K562 (cell line): ENCODE data around the gene C1orf74. TPM values are rescaled to one million over a fixed set of nuclear protein-coding genes. Genes with fewer than 3 reads are reported as not detected.
A peak's percentile ranks its signal among the peaks of the same experiment; 100 is the strongest.

Experiments
- ASH1L ChIP-seq: fragments of 450-650 bp; IDR thresholded peaks from 2 replicates; pipeline ENCODE4 v1.6.1; 2018; ENCODE audit warnings: borderline replicate concordance, mild to moderate bottlenecking, low read depth; ENCODE audit not compliant: partially characterized antibody
- CSDE1 ChIP-seq, 2 experiments: fragments of 450-650 bp; IDR thresholded peaks; 2 replicates each; pipeline ENCODE4 v1.6.1; 2016; ENCODE audit warnings: mild to moderate bottlenecking in 1 of 2
- FOXK2 ChIP-seq, 2 experiments: fragments of 450-650 bp; IDR thresholded peaks in 1 of 2; conservative IDR thresholded peaks in 1 of 2; 2 replicates each; pipeline ENCODE4 v1.6.1; 2016; ENCODE audit warnings: low read depth in 2 of 2, mild to moderate bottlenecking in 1 of 2
- JUND ChIP-seq, 2 experiments: IDR thresholded peaks; 2 replicates in 1 of 2; 3 replicates in 1 of 2; pipeline ENCODE4 v1.6.1; 2011; ENCODE audit warnings: borderline replicate concordance in 2 of 2, low read depth in 2 of 2, low read length in 2 of 2, improper control_type of control experiment in 1 of 2, missing biosample characterization in 1 of 2, missing genetic modification characterization in 1 of 2, missing genetic modification reagents in 1 of 2
- YBX1 ChIP-seq: fragments of 450-650 bp; IDR thresholded peaks from 2 replicates; pipeline ENCODE4 v1.7.1; 2016; ENCODE audit warnings: mild to moderate bottlenecking
- ZNF12 ChIP-seq: sonication (generic); formaldehyde crosslinking; IDR thresholded peaks from 2 replicates; pipeline ENCODE4 v1.4.0; 2020; ENCODE audit warnings: mild to moderate bottlenecking, missing genetic modification reagents
- polyA plus RNA-seq, 8 experiments: library from polyadenylated mRNA; depleted of rRNA in 4 of 8; stranded (reverse) in 5 of 8; unstranded in 3 of 8; fragments of >200 nt; fragmentation: Nextera tagmentation in 2 of 8; fragmentation: Illumina TruSeq in 1 of 8; extraction: Ambion mirVana in 2 of 8; extraction: Trizol in 1 of 8; gene quantifications; 2 replicates each; pipeline versions ENCODE4 v1.2.1 to v1.2.3, GENCODE V29; 2011 to 2014; ENCODE audit warnings: inconsistent platforms in 1 of 8, missing spikeins in 1 of 8
- total RNA-seq, 7 experiments: library from RNA; depleted of rRNA in 6 of 7; stranded (reverse); fragments of >200 nt in 6 of 7; fragmentation: Illumina TruSeq in 2 of 7; extraction: Trizol in 2 of 7; gene quantifications; 2 replicates each; pipeline versions ENCODE4 v1.2.1 to v1.2.3, GENCODE V29; 2011 to 2021; ENCODE audit warnings: low replicate concordance in 1 of 7
- TF ChIP-seq, protein P1 (sequence below), 3 experiments: fragments of 200-800 bp in 1 of 3; fragments of 250-450 bp in 1 of 3; fragments of 450-650 bp in 1 of 3; sonication (Bioruptor Pico) in 1 of 3; sonication (Bioruptor generic) in 1 of 3; formaldehyde crosslinking in 1 of 3; IDR thresholded peaks; 2 replicates each; pipeline versions ENCODE4 v1.6.1 to v1.8.0; 2016 to 2022; ENCODE audit warnings: mild to moderate bottlenecking in 2 of 3, missing genetic modification characterization in 2 of 3, missing compliant biosample characterization in 1 of 3, moderate library complexity in 1 of 3
- TF ChIP-seq, protein P2 (sequence below): sonication (generic); formaldehyde crosslinking; IDR thresholded peaks from 2 replicates; pipeline ENCODE4 v1.8.0; 2022; ENCODE audit warnings: mild to moderate bottlenecking, low read depth, missing genetic modification reagents
- TF ChIP-seq, protein P3 (sequence below): fragments of 150-350 bp; conservative IDR thresholded peaks from 2 replicates; pipeline ENCODE4 v1.6.1; 2014; ENCODE audit warnings: low read length
- TF ChIP-seq, protein P4 (sequence below): fragments of 450-650 bp; formaldehyde crosslinking; IDR thresholded peaks from 2 replicates; pipeline ENCODE4 v1.4.0; 2022; ENCODE audit warnings: missing genetic modification characterization
- TF ChIP-seq, protein P5 (sequence below): fragments of 250-450 bp; sonication (Bioruptor Pico); IDR thresholded peaks from 2 replicates; pipeline ENCODE4 v1.4.0; 2020; ENCODE audit warnings: mild to moderate bottlenecking, moderate library complexity

Gene C1orf74
- total and polyA plus RNA-seq, 9 of the 15 experiments (the other 6 are each of a cell fraction or from before 2014, with no cell fraction given): 4.0 to 7.6 (median 5.7) TPM

DNA sequence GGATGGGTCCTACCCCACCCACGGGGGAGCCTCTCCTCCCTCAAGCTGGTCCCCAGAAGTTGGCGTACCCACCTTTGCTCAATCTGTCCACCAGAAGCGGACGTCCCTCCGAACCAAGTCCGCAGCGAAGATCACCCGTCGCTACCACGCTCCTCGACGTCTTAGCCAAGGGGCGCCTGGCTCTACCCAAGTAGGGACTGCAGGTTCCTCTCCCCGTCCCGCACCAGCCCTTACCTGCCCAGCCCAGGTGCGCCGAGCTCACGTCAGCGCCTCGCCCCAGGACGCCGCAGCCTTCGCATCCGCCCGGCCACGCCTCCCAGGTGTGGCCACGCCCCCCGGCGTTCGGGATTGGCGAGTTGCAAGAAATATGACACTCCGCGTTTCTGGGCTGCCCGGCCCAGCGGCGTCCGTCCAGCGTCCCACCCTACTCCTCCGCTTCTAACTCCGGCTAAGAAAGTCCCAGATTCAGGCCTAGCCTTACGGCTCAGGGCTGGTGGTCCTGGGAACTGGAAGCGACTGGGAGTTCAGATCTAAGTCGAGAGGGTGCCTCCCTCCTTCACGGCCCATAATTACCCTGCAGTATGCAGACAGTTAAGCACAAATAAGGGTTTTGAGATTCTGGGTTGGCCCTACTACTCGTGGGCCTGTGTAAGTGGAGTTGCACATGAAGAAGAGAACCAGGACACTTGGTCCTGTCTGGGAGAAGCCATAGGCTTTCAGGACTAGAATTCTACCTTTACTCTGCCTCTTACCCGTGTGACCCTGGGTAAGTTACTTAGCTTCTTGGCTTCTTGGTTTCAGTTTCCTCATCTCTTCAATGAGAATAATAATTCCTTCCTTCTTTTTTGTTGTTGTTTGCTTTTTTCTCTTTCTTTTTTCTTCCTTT is 21.8 kb upstream of the C1orf74 start, which contains the start of gene IRF6 (continued):
- TF ChIP-seq, protein P1, sequence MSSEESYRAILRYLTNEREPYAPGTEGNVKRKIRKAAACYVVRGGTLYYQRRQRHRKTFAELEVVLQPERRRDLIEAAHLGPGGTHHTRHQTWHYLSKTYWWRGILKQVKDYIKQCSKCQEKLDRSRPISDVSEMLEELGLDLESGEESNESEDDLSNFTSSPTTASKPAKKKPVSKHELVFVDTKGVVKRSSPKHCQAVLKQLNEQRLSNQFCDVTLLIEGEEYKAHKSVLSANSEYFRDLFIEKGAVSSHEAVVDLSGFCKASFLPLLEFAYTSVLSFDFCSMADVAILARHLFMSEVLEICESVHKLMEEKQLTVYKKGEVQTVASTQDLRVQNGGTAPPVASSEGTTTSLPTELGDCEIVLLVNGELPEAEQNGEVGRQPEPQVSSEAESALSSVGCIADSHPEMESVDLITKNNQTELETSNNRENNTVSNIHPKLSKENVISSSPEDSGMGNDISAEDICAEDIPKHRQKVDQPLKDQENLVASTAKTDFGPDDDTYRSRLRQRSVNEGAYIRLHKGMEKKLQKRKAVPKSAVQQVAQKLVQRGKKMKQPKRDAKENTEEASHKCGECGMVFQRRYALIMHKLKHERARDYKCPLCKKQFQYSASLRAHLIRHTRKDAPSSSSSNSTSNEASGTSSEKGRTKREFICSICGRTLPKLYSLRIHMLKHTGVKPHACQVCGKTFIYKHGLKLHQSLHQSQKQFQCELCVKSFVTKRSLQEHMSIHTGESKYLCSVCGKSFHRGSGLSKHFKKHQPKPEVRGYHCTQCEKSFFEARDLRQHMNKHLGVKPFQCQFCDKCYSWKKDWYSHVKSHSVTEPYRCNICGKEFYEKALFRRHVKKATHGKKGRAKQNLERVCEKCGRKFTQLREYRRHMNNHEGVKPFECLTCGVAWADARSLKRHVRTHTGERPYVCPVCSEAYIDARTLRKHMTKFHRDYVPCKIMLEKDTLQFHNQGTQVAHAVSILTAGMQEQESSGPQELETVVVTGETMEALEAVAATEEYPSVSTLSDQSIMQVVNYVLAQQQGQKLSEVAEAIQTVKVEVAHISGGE (CRISPR knock-in tag; IDR thresholded peaks at IDR 0.05): peak in 1 of 3 experiments; percentile 43; a peak in 1 of 6 replicates
- TF ChIP-seq FOXK2 (conservative IDR thresholded peaks at IDR 0.05 in 1 of 2, IDR thresholded peaks at IDR 0.05 in 1 of 2; ENCODE audit: low read depth in 2 of 2): peak in 1 of 2 experiments; percentile 13; a peak in 1 of 4 replicates
- no peak for TF ChIP-seq JUND (IDR thresholded peaks at IDR 0.05; ENCODE audit: borderline replicate concordance, low read depth, low read length)
- TF ChIP-seq JUND (tag; IDR thresholded peaks at IDR 0.05; ENCODE audit: borderline replicate concordance, low read depth, low read length): peak; percentile 22; the same call in 1 of the 3 replicates
- no peak for TF ChIP-seq ZNF12 (CRISPR knock-in tag)
- TF ChIP-seq, protein P2, sequence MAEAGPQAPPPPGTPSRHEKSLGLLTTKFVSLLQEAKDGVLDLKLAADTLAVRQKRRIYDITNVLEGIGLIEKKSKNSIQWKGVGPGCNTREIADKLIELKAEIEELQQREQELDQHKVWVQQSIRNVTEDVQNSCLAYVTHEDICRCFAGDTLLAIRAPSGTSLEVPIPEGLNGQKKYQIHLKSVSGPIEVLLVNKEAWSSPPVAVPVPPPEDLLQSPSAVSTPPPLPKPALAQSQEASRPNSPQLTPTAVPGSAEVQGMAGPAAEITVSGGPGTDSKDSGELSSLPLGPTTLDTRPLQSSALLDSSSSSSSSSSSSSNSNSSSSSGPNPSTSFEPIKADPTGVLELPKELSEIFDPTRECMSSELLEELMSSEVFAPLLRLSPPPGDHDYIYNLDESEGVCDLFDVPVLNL: no peak
- TF ChIP-seq, protein P3, sequence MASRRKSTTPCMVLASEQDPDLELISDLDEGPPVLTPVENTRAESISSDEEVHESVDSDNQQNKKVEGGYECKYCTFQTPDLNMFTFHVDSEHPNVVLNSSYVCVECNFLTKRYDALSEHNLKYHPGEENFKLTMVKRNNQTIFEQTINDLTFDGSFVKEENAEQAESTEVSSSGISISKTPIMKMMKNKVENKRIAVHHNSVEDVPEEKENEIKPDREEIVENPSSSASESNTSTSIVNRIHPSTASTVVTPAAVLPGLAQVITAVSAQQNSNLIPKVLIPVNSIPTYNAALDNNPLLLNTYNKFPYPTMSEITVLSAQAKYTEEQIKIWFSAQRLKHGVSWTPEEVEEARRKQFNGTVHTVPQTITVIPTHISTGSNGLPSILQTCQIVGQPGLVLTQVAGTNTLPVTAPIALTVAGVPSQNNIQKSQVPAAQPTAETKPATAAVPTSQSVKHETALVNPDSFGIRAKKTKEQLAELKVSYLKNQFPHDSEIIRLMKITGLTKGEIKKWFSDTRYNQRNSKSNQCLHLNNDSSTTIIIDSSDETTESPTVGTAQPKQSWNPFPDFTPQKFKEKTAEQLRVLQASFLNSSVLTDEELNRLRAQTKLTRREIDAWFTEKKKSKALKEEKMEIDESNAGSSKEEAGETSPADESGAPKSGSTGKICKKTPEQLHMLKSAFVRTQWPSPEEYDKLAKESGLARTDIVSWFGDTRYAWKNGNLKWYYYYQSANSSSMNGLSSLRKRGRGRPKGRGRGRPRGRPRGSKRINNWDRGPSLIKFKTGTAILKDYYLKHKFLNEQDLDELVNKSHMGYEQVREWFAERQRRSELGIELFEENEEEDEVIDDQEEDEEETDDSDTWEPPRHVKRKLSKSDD: no peak
- TF ChIP-seq, protein P4, sequence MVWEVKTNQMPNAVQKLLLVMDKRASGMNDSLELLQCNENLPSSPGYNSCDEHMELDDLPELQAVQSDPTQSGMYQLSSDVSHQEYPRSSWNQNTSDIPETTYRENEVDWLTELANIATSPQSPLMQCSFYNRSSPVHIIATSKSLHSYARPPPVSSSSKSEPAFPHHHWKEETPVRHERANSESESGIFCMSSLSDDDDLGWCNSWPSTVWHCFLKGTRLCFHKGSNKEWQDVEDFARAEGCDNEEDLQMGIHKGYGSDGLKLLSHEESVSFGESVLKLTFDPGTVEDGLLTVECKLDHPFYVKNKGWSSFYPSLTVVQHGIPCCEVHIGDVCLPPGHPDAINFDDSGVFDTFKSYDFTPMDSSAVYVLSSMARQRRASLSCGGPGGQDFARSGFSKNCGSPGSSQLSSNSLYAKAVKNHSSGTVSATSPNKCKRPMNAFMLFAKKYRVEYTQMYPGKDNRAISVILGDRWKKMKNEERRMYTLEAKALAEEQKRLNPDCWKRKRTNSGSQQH (CRISPR knock-in tag): no peak
- no peak for TF ChIP-seq ASH1L
- TF ChIP-seq, protein P5, sequence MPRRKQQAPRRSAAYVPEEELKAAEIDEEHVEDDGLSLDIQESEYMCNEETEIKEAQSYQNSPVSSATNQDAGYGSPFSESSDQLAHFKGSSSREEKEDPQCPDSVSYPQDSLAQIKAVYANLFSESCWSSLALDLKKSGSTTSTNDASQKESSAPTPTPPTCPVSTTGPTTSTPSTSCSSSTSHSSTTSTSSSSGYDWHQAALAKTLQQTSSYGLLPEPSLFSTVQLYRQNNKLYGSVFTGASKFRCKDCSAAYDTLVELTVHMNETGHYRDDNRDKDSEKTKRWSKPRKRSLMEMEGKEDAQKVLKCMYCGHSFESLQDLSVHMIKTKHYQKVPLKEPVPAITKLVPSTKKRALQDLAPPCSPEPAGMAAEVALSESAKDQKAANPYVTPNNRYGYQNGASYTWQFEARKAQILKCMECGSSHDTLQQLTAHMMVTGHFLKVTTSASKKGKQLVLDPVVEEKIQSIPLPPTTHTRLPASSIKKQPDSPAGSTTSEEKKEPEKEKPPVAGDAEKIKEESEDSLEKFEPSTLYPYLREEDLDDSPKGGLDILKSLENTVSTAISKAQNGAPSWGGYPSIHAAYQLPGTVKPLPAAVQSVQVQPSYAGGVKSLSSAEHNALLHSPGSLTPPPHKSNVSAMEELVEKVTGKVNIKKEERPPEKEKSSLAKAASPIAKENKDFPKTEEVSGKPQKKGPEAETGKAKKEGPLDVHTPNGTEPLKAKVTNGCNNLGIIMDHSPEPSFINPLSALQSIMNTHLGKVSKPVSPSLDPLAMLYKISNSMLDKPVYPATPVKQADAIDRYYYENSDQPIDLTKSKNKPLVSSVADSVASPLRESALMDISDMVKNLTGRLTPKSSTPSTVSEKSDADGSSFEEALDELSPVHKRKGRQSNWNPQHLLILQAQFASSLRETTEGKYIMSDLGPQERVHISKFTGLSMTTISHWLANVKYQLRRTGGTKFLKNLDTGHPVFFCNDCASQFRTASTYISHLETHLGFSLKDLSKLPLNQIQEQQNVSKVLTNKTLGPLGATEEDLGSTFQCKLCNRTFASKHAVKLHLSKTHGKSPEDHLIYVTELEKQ: no peak
- no peak for TF ChIP-seq YBX1
- TF ChIP-seq CSDE1 (IDR thresholded peaks at IDR 0.05): no peak
